ENCODE results near the gene MTREX.

Gene MTREX

GRCh38 chr5:55324006-55324405 is 16.2 kb downstream of the MTREX start:
- TF ChIP-seq, protein P1, sequence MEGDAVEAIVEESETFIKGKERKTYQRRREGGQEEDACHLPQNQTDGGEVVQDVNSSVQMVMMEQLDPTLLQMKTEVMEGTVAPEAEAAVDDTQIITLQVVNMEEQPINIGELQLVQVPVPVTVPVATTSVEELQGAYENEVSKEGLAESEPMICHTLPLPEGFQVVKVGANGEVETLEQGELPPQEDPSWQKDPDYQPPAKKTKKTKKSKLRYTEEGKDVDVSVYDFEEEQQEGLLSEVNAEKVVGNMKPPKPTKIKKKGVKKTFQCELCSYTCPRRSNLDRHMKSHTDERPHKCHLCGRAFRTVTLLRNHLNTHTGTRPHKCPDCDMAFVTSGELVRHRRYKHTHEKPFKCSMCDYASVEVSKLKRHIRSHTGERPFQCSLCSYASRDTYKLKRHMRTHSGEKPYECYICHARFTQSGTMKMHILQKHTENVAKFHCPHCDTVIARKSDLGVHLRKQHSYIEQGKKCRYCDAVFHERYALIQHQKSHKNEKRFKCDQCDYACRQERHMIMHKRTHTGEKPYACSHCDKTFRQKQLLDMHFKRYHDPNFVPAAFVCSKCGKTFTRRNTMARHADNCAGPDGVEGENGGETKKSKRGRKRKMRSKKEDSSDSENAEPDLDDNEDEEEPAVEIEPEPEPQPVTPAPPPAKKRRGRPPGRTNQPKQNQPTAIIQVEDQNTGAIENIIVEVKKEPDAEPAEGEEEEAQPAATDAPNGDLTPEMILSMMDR (conservative IDR thresholded peaks at IDR 0.05; ENCODE audit: low read depth, low read length): no peak
- no peak overlapping the region for H3K4me3 ChIP-seq (ENCODE audit: low read depth, low read length)
- DNase-seq (ENCODE audit: low read depth): no peak

GRCh38 chr5:55324815-55325418 is 17.1 kb downstream of the MTREX start:
- DNase-seq (ENCODE audit: low read depth): peak; percentile 81
- H3K4me3 ChIP-seq (ENCODE audit: low read depth, low read length): no peak overlapping the region
- TF ChIP-seq, protein P1 (conservative IDR thresholded peaks at IDR 0.05; ENCODE audit: low read depth, low read length): peak; percentile 71

- H3K4me3 ChIP-seq (ENCODE audit: low read depth, low read length): no peak overlapping the region
- TF ChIP-seq, protein P1 (conservative IDR thresholded peaks at IDR 0.05; ENCODE audit: low read depth, low read length): no peak
- DNase-seq (ENCODE audit: low read depth): no peak
Measured at GRCh38 chr5:55325621-55326020, 17.8 kb downstream of the MTREX start.

- H3K4me3 ChIP-seq (ENCODE audit: low read depth, low read length): no peak overlapping the region
- TF ChIP-seq, protein P1 (conservative IDR thresholded peaks at IDR 0.05; ENCODE audit: low read depth, low read length): no peak
Measured at GRCh38 chr5:55327281-55327680, 19.5 kb downstream of the MTREX start.

DNA sequence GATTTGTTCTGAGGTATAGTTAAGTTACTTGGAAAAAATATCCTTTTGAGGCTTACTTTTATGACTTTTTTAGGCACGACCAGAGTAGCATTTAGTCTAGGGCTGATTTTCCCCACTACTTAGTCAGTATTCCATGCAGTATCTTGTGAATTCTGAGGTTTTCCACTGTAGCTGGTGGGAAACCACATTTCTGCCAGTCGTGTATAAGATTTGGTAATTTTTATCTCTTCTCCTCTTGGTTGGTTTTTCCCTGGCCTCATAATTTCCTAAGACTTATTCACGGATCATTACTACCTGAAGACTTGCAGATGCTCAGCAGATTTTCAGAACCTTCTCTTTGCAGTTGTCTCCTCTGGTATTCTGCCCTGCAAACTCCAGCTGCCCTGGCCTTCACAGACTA is 23.5 kb downstream of the MTREX start:
- TF ChIP-seq, protein P1 (conservative IDR thresholded peaks at IDR 0.05; ENCODE audit: low read depth, low read length): no peak
- no peak for DNase-seq (ENCODE audit: low read depth)
- no peak overlapping the region for H3K4me3 ChIP-seq (ENCODE audit: low read depth, low read length)

More at GRCh38 chr5:55327281-55327680, 19.5 kb downstream of the MTREX start:
- DNase-seq (ENCODE audit: low read depth): no peak

- TF ChIP-seq, protein P1 (conservative IDR thresholded peaks at IDR 0.05; ENCODE audit: low read depth, low read length): no peak
Measured at GRCh38 chr5:55333017-55333416, 25.2 kb downstream of the MTREX start.

GRCh38 chr5:55333811-55334210 is 26.0 kb downstream of the MTREX start:
- TF ChIP-seq, protein P1 (conservative IDR thresholded peaks at IDR 0.05; ENCODE audit: low read depth, low read length): no peak
- DNase-seq (ENCODE audit: low read depth): no peak

More at GRCh38 chr5:55333017-55333416, 25.2 kb downstream of the MTREX start:
- DNase-seq (ENCODE audit: low read depth): no peak
- no peak overlapping the region for H3K4me3 ChIP-seq (ENCODE audit: low read depth, low read length)

More at GRCh38 chr5:55333811-55334210, 26.0 kb downstream of the MTREX start:
- H3K4me3 ChIP-seq (ENCODE audit: low read depth, low read length): no peak overlapping the region
